K562 (cell line): ENCODE data around the gene SPAG16. TPM values are rescaled to one million over a fixed set of nuclear protein-coding genes. Genes with fewer than 3 reads are reported as not detected.

ENCODE experiments used
- ATAC-seq: fragments of 200-7000 bp; cut with Tn5 transposase; 3 replicates; pipeline ENCODE4 v1.9.1; 2020; ENCODE audit warnings: moderate library complexity
- BruUV-seq: library from RNA; stranded (reverse); fragments of 400-500 nt; replicated peaks from 2 replicates; lab custom pipeline; 2021; lab: Mats Ljungman, UMichigan
- CTCF ChIA-PET: fragments of 300-600 bp; formaldehyde crosslinking; extraction: SDS; loops from one replicate; lab custom pipeline; 2021; ENCODE audit warnings: low intra/inter-chr PET ratio; lab: Yijun Ruan, JAX
- POLR2A ChIA-PET: fragments of 300-600, 350-650 bp; sonication (Branson Sonifier 250); formaldehyde crosslinking; extraction: SDS; loops from one replicate; lab custom pipeline; 2021; ENCODE audit warnings: antibody characterized with exemption, inconsistent platforms; lab: Yijun Ruan, JAX
- DNase-seq, 4 experiments: peaks; one replicate each; pipeline versions ENCODE4 v3.0.0 to v3.0.0-alpha.2; 2011 to 2018; ENCODE audit warnings: low spot score in 3 of 4, mixed read lengths in 3 of 4; ENCODE audit errors: extremely low read depth in 1 of 4
- FAIRE-seq: peaks from 2 replicates; lab custom pipeline; 2011; peaks lifted over from hg19 to GRCh38; lab: Jason Lieb, UNC
- H2AFZ ChIP-seq: 2 replicates; pipeline ENCODE4 v1.6.0; 2011; ENCODE audit warnings: low read depth, low read length, control low read depth, inconsistent platforms
- H3K27ac ChIP-seq: fragments of 200-600 bp; 3 replicates; pipeline ENCODE4 v1.8.0; 2011; ENCODE audit warnings: low read depth, mild to moderate bottlenecking, control low read depth, inconsistent platforms, low read length, moderate library complexity, mixed read lengths; ENCODE audit errors: extremely low read depth
- H3K27me3 ChIP-seq, 2 experiments: fragments of 300-600 bp in 1 of 2; 2 replicates in 1 of 2; 3 replicates in 1 of 2; pipeline versions ENCODE4 v1.6.0 to v1.8.0; 2011; ENCODE audit warnings: inconsistent platforms in 2 of 2, low read length in 2 of 2, mild to moderate bottlenecking in 1 of 2, mixed read lengths in 1 of 2, moderate library complexity in 1 of 2; ENCODE audit not compliant: control insufficient read depth in 2 of 2, insufficient read depth in 2 of 2
- H3K36me3 ChIP-seq: fragments of 300-600 bp; 3 replicates; pipeline ENCODE4 v1.8.0; 2011; ENCODE audit warnings: mild to moderate bottlenecking, low read length, inconsistent platforms; ENCODE audit not compliant: control insufficient read depth, insufficient read depth
- H3K4me1 ChIP-seq, 2 experiments: fragments of 200-600 bp in 1 of 2; replicated peaks in 1 of 2; 2 replicates in 1 of 2; 3 replicates in 1 of 2; pipeline versions ENCODE4 v1.5.1 to v1.8.0; 2011; ENCODE audit warnings: inconsistent platforms in 2 of 2, low read length in 2 of 2, mild to moderate bottlenecking in 1 of 2, mixed read lengths in 1 of 2, moderate library complexity in 1 of 2; ENCODE audit not compliant: control insufficient read depth in 2 of 2, insufficient read depth in 2 of 2
- H3K4me2 ChIP-seq: 2 replicates; pipeline ENCODE4 v1.6.1; 2011; ENCODE audit warnings: low read length, control low read depth, inconsistent platforms, mixed read lengths; ENCODE audit not compliant: insufficient read depth
- H3K4me3 ChIP-seq: fragments of 200-600 bp; sonication (generic), shearing (Covaris generic); 2 replicates; pipeline ENCODE4 v1.5.1; 2016; ENCODE audit warnings: control low read depth, inconsistent platforms
- H3K79me2 ChIP-seq: fragments of 200-600 bp; 3 replicates; pipeline ENCODE4 v1.8.0; 2011; ENCODE audit warnings: low read length, inconsistent platforms; ENCODE audit not compliant: control insufficient read depth, insufficient read depth
- H3K9ac ChIP-seq, 2 experiments: 2 replicates each; pipeline versions ENCODE4 v1.6.0 to v1.6.1; 2011; ENCODE audit warnings: low read depth in 2 of 2, low read length in 2 of 2, control low read depth in 1 of 2, inconsistent platforms in 1 of 2, mild to moderate bottlenecking in 1 of 2, mixed read lengths in 1 of 2; ENCODE audit not compliant: insufficient read depth in 1 of 2
- H3K9me1 ChIP-seq: one replicate; pipeline ENCODE4 v1.6.0; 2011; ENCODE audit warnings: inconsistent platforms, mild to moderate bottlenecking, low read length, moderate library complexity; ENCODE audit not compliant: control insufficient read depth, insufficient read depth
- H3K9me3 ChIP-seq: replicated peaks from 2 replicates; pipeline ENCODE4 v1.5.1; 2011; ENCODE audit warnings: low read depth, low read length, inconsistent platforms; ENCODE audit not compliant: control insufficient read depth, insufficient read depth
- H4K20me1 ChIP-seq: replicated peaks from 2 replicates; pipeline ENCODE4 v1.6.1; 2011; ENCODE audit warnings: low read length, inconsistent platforms, mixed read lengths; ENCODE audit not compliant: control insufficient read depth, insufficient read depth
- ATF1 ChIP-seq, 2 experiments: fragments of 450-650 bp in 1 of 2; IDR thresholded peaks; 2 replicates each; pipeline ENCODE4 v1.6.1; 2016; ENCODE audit warnings: missing compliant biosample characterization in 1 of 2, missing genetic modification characterization in 1 of 2
- CBFA2T2 ChIP-seq: fragments of 450-650 bp; conservative IDR thresholded peaks from 2 replicates; pipeline ENCODE4 v1.6.1; 2017; ENCODE audit warnings: mild to moderate bottlenecking
- DIDO1 ChIP-seq: fragments of 450-650 bp; IDR thresholded peaks from 2 replicates; pipeline ENCODE4 v1.6.1; 2016; ENCODE audit warnings: low read depth, missing biosample characterization, missing genetic modification characterization
- MTF1 ChIP-seq: fragments of 250-450 bp; sonication (Bioruptor Pico); IDR thresholded peaks from 2 replicates; pipeline ENCODE4 v1.9.0; 2021; ENCODE audit warnings: moderate library complexity, mild to moderate bottlenecking, inconsistent platforms, borderline replicate concordance
- NFRKB ChIP-seq: fragments of 450-650 bp; IDR thresholded peaks from 2 replicates; pipeline ENCODE4 v1.6.1; 2016; ENCODE audit warnings: low read depth
- NRF1 ChIP-seq, 2 experiments: fragments of 450-650 bp; IDR thresholded peaks in 1 of 2; conservative IDR thresholded peaks in 1 of 2; 2 replicates each; pipeline ENCODE4 v1.6.1; 2014; ENCODE audit warnings: mild to moderate bottlenecking in 2 of 2
- POLR3G ChIP-seq: IDR thresholded peaks from 2 replicates; pipeline ENCODE4 v1.6.1; 2011; ENCODE audit not compliant: insufficient read length, insufficient replicate concordance; ENCODE audit errors: extremely low read depth
- TSHZ1 ChIP-seq: fragments of 250-450 bp; sonication (Bioruptor Pico); IDR thresholded peaks from 2 replicates; pipeline ENCODE4 v1.4.0; 2020; ENCODE audit warnings: mild to moderate bottlenecking, moderate library complexity
- ZNF184 ChIP-seq: sonication (generic); formaldehyde crosslinking; IDR thresholded peaks from 2 replicates; pipeline ENCODE4 v1.5.0; 2020; ENCODE audit warnings: missing genetic modification reagents
- ZNF232 ChIP-seq: sonication (generic); formaldehyde crosslinking; IDR thresholded peaks from 2 replicates; pipeline ENCODE4 v1.8.0; 2022; ENCODE audit warnings: mild to moderate bottlenecking, missing genetic modification reagents
- ZNF280A ChIP-seq: fragments of 450-650 bp; IDR thresholded peaks from 2 replicates; pipeline ENCODE4 v1.6.1; 2018; ENCODE audit warnings: mild to moderate bottlenecking, low read depth; ENCODE audit not compliant: partially characterized antibody
- WGBS: fragments of 100-300 bp; shearing (Covaris generic); methylation state at CpG from one replicate; pipeline ENCODE4 v1.1.6; 2016; ENCODE audit warnings: low coverage, mixed read lengths; ENCODE audit not compliant: insufficient coverage; ENCODE audit errors: missing lambda C conversion rate; 5-methylcytosine and 5-hydroxymethylcytosine counted together
- in situ Hi-C: fragments of 300-500 bp; cut with MboI; formaldehyde crosslinking; loops from 4 replicates; pipeline ENCODE4 v1.15.0; 2018; ENCODE audit warnings: inconsistent platforms, mixed read lengths
- intact Hi-C: fragments of 100-400 bp; cut with micrococcal nuclease; formaldehyde crosslinking; loops from 2 replicates; pipeline ENCODE4 v1.14.2; 2022
- polyA plus RNA-seq, 8 experiments: library from polyadenylated mRNA; depleted of rRNA in 4 of 8; stranded (reverse) in 5 of 8; unstranded in 3 of 8; fragments of >200 nt; fragmentation: Nextera tagmentation in 2 of 8; fragmentation: Illumina TruSeq in 1 of 8; extraction: Ambion mirVana in 2 of 8; extraction: Trizol in 1 of 8; gene quantifications; 2 replicates each; pipeline versions ENCODE4 v1.2.1 to v1.2.3, GENCODE V29; 2011 to 2014; ENCODE audit warnings: inconsistent platforms in 1 of 8, missing spikeins in 1 of 8
- total RNA-seq, 7 experiments: library from RNA; depleted of rRNA in 6 of 7; stranded (reverse); fragments of >200 nt in 6 of 7; fragmentation: Illumina TruSeq in 2 of 7; extraction: Trizol in 2 of 7; gene quantifications; 2 replicates each; pipeline versions ENCODE4 v1.2.1 to v1.2.3, GENCODE V29; 2011 to 2021; ENCODE audit warnings: low replicate concordance in 1 of 7
- TF ChIP-seq, protein P1 (sequence below): sonication (generic); formaldehyde crosslinking; IDR thresholded peaks from 2 replicates; pipeline ENCODE4 v1.8.0; 2022; ENCODE audit warnings: mild to moderate bottlenecking, missing genetic modification reagents
- TF ChIP-seq, protein P2 (sequence below): IDR thresholded peaks from 2 replicates; pipeline ENCODE4 v1.6.1; 2012; ENCODE audit warnings: low read depth, low read length, improper control_type of control experiment, borderline replicate concordance
- TF ChIP-seq, protein P3 (sequence below): fragments of 250-450 bp; sonication (Bioruptor Pico); IDR thresholded peaks from 2 replicates; pipeline ENCODE4 v1.4.0; 2020; ENCODE audit warnings: mild to moderate bottlenecking, moderate library complexity

Gene SPAG16
- total and polyA plus RNA-seq, 9 of the 15 experiments (the other 6 are each of a cell fraction or from before 2014, with no cell fraction given): 0.98 to 5.9 (median 3.5) TPM

- ATAC-seq: no peak
- no peak for DNase-seq
- no TSS peak for BruUV-seq
- H3K9ac ChIP-seq: no peak overlapping the region
- WGBS: 4% methylated on average over 2 of the region's 2 CpGs
- no peaks in the 10 kb centered on the region for H3K27me3 ChIP-seq
- no peaks in the 10 kb centered on the region for H3K9me1 ChIP-seq
- H3K79me2 ChIP-seq: no peaks in the 10 kb centered on the region
- no peak overlapping the region for H3K27ac ChIP-seq
- H3K4me2 ChIP-seq: no peak overlapping the region
- H2AFZ ChIP-seq: no peak overlapping the region
- H3K4me3 ChIP-seq: no peak overlapping the region
- no peaks in the 10 kb centered on the region for H4K20me1 ChIP-seq
- H3K9me3 ChIP-seq: no peaks in the 10 kb centered on the region
- ChIA-PET CTCF (no interaction called here), POLR2A (no interaction called here)
- no peaks in the 10 kb centered on the region for H3K36me3 ChIP-seq
- no peaks in the 10 kb centered on the region for H3K4me1 ChIP-seq
- no peak for FAIRE-seq
- intact Hi-C loops (no loop called here), in situ Hi-C loops (no loop called here)
- TF ChIP-seq TSHZ1 (CRISPR knock-in tag) (no peak), NRF1 (conservative IDR thresholded peaks at IDR 0.05 in 1 of 2, IDR thresholded peaks at IDR 0.05 in 1 of 2) (no peak), ZNF184 (CRISPR knock-in tag) (no peak), ATF1 (CRISPR knock-in tag; IDR thresholded peaks at IDR 0.05) (no peak), ATF1 (tag; IDR thresholded peaks at IDR 0.05) (no peak), ZNF232 (no peak), ZNF280A (no peak), NFRKB (no peak), CBFA2T2 (no peak), DIDO1 (no peak), POLR3G (no peak), MTF1 (CRISPR knock-in tag) (no peak)
- TF ChIP-seq, protein P1, sequence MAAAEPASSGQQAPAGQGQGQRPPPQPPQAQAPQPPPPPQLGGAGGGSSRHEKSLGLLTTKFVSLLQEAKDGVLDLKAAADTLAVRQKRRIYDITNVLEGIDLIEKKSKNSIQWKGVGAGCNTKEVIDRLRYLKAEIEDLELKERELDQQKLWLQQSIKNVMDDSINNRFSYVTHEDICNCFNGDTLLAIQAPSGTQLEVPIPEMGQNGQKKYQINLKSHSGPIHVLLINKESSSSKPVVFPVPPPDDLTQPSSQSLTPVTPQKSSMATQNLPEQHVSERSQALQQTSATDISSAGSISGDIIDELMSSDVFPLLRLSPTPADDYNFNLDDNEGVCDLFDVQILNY (CRISPR knock-in tag): no peak
- TF ChIP-seq, protein P2, sequence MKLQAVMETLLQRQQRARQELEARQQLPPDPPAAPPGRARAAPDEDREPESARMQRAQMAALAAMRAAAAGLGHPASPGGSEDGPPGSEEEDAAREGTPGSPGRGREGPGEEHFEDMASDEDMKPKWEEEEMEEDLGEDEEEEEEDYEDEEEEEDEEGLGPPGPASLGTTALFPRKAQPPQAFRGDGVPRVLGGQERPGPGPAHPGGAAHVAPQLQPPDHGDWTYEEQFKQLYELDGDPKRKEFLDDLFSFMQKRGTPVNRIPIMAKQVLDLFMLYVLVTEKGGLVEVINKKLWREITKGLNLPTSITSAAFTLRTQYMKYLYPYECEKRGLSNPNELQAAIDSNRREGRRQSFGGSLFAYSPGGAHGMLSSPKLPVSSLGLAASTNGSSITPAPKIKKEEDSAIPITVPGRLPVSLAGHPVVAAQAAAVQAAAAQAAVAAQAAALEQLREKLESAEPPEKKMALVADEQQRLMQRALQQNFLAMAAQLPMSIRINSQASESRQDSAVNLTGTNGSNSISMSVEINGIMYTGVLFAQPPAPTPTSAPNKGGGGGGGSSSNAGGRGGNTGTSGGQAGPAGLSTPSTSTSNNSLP: no peak
- TF ChIP-seq, protein P3, sequence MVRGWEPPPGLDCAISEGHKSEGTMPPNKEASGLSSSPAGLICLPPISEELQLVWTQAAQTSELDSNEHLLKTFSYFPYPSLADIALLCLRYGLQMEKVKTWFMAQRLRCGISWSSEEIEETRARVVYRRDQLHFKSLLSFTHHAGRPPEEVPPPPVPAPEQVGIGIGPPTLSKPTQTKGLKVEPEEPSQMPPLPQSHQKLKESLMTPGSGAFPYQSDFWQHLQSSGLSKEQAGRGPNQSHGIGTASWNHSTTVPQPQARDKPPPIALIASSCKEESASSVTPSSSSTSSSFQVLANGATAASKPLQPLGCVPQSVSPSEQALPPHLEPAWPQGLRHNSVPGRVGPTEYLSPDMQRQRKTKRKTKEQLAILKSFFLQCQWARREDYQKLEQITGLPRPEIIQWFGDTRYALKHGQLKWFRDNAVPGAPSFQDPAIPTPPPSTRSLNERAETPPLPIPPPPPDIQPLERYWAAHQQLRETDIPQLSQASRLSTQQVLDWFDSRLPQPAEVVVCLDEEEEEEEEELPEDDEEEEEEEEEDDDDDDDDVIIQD (CRISPR knock-in tag): no peak
Measured at GRCh38 chr2:214029190-214029589, 744.9 kb downstream of the SPAG16 start.
